Measurements from ENCODE around the gene ALDH1A3.

- TF ChIP-seq CTCF (tag by site-specific recombination; IDR thresholded peaks at IDR 0.05) (no peak), ZNF266 (tag by site-specific recombination; IDR thresholded peaks at IDR 0.05; ENCODE audit: low read depth) (no peak), ZNF138 (tag by site-specific recombination; IDR thresholded peaks at IDR 0.05; ENCODE audit: borderline replicate concordance) (no peak), ZNF768 (tag by site-specific recombination; IDR thresholded peaks at IDR 0.05) (no peak)
Observed at GRCh38 chr15:100877551-100877950, 2.1 kb upstream of the ALDH1A3 start.
